DOHH2 (cell line): ENCODE measurements around the gene ADGRL3.

Source experiments
- CTCF ChIP-seq: fragments of 200-600 bp; sonication (generic); IDR thresholded peaks from one replicate; pipeline ENCODE4 v1.5.1; 2014; ENCODE audit warnings: antibody characterized with exemption, mild to moderate bottlenecking, low read depth, low read length; ENCODE audit not compliant: poor library complexity, severe bottlenecking
- EZH2phosphoT487 ChIP-seq: fragments of 200-600 bp; sonication (generic); IDR thresholded peaks from 2 replicates; pipeline ENCODE4 v1.6.1; 2017; ENCODE audit warnings: borderline replicate concordance, mild to moderate bottlenecking, antibody characterized with exemption, low read length, moderate library complexity, mixed read lengths

- TF ChIP-seq CTCF (no peak), EZH2phosphoT487 (no peak)
Measured at GRCh38 chr4:61877893-61878292, 677.8 kb downstream of the ADGRL3 start.
